Left forelimb (tissue), 1 donor: ENCODE data around the gene BEND6.

Source experiments
- DNase-seq: peaks from one replicate; pipeline ENCODE4 v3.0.0-alpha.2; 2018; ENCODE audit warnings: low spot score

The BEND6 gene

DNA sequence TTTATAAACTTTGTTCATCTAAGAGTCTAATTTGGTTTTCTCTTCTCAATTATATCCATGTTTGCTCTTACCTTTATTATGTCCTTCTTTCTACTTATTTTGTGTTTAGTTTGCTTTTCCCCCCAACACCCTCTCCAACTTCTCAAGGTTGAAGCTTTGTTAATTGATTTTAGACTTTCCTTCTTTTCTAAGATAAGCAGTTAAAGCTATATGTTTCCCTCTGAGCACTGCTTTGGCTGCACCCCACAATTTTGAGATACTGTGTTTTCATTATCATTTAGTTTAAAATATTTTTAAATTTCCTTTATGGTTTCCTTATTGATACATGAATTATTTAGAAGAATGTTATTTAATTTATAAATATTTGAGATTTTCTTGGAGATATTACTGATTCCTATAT is 13.9 kb upstream of the BEND6 start:
- DNase-seq, result no peak

DNA sequence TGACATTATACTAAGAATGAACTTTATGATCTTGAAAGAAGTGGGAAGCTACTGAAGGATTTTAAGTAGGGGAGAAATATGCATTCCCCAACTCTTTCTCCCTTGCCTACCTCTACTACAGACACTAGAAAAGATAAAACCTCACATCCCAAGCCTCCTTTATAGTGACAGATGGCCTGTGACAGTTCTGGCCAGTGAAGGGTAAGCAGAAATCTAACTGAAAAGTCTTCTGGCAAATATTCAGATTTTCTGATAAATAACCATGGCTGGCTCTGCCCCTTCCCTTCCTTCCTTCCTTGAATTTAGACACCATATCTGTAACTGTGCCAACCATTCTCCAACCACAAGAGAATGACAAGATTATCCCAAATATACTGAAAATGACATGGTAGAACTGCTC is 10.2 kb upstream of the BEND6 start:
- no peak for DNase-seq

DNA sequence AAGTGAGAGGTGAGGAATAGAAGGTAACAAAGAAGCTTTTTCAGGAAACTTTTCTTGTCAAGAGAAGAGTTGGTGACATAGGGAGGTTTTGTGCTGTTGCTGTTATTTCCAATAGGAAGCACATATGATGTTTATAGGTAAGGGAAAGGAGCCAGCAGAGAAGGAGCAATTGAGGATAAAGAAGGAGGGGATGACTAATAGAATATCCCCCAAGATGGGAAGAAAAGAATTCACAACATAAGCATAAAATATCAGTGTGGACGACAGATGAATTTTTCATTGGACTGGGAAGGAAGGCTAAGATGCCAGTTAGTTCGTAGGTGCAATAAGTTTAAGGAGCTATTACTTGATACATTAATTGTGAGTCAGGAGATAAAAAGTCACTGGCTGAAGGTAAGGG is 8.5 kb upstream of the BEND6 start:
- DNase-seq, result no peak

DNA sequence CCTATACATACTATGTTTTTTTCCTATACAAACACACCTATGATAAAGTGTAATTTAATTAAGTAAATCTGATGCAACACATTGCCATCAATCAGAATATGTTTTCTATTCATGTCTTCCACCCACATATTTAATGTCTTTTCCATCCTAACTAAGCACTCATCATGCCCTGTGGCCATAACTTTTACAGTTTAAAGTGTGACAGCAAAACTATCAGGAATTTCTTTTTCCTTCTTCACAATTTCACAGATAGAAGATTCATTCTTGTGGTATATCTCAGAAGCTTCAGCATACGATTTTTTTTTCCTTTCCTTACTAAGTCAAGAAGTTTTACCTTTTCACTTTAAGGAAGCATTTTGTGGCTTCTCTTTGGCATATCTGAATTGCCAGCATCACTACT is 7.0 kb upstream of the BEND6 start:
- DNase-seq, result no peak

DNA sequence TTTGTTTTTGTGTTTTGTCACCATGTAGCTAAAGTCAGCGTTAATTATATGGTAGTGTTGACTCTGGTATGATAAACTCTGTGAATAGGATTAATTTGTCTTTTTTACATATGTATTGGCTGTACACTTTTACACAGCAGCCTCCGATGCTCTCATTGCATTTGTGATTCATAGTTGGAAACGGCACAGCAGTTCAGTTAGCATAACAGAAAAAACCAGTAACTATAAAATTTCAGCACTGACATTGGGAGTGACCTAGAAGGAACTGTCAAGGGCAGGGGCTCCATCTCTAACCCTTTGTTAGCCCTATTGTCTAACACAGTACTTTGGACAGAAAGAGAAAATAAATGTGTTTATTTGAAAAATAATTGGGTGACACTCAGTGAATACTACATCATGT is 5.6 kb upstream of the BEND6 start:
- DNase-seq, result no peak

DNA sequence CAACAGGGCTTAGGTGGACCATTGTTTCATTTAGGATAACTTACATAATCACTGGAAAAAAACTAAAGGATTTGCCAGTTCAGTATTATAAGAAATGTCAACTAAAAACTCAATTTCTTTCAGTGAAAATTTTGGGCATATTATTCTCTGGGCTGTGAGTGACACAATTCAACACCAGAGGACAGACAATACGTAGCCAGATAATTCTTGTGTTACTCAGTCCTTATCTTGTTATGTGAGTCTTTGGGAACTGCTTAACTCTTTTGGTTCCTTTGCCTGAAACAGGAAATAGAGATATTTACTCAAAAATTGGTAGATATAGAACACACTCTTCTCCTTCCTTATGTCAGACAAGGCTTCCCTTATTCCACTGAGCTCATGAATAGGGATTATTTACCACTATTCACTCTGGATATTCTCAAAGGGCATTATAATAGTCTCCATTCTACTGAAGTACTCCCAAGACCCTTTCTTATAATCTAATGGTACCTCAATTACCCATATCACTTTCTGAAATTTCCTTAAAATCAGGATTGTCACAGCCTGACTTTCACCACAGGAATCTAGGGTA is 4.9 kb upstream of the BEND6 start:
- DNase-seq, result no peak

DNA sequence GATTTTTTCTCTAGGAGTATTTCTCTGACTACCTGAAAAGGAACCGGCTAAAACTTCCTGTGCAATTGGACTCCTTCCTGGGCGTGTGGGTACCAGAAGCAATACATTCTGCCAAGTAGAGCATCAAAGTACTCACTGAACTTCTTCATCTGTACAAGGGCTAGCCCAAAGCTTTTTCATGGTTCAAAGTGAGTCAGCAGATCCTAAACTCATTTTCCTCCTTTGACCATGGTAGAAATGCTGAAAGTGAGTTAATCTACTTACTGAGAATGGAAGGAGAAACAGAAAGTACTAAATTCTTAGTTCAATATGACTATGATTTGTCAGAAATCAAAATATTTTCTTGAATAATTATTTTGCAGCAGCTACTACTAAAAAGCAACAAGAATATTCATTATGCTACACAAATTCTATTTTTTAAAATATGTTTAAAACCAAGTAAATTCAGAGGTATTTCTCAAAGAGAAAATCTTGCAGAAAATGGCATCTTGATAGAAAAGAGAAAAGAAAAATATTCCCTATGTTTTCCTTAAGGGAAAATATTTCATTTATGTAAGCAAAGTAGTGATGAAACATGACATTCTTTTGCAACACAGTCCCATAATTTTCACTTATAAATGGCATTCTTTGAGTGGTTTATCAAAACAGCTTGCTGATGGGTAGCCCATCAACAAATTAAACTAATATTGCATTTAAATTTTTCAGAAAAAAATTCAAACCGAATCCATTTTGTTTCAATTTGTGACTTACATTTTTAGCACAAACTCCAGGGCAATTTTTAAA is 3.7 kb upstream of the BEND6 start:
- DNase-seq, result no peak

DNA sequence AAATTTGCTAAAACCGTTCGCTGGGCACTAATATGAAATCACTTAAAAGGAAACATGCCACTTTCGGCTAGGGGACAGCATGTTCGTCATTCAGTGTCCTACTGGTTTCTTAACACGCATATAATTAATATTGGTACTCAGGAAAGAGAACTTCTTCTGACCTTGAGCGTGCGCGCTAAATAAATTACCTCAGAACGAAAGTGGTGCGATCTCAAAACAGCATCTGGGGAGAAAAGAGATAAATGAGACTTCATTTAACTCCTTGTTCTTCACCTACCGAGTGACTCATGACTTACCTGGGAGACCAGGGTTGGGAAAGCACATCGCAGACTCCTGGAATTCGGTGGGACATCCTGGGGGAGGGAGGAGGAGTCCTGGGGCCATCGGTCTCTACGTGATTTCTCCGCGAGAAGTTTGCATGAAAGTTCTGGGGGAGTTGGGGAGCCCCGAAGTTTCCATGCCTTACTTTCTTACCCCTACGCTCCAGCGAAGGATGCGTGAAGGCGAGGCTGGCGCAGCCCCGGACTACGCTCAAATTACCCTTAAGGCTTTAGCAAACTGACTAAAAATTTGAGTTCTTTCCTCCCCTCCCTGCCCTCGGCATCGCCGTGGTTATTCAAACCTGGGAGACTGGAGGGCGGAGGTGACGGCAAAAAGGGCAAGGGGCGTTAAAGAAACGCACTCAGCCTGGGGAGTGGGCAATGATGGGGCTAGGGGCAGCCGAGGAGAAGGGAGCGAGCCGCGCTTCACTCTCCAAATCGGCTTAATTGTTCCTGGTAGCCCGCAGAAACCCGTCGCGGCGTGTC is 1.1 kb upstream of the BEND6 start:
- no peak for DNase-seq

DNA sequence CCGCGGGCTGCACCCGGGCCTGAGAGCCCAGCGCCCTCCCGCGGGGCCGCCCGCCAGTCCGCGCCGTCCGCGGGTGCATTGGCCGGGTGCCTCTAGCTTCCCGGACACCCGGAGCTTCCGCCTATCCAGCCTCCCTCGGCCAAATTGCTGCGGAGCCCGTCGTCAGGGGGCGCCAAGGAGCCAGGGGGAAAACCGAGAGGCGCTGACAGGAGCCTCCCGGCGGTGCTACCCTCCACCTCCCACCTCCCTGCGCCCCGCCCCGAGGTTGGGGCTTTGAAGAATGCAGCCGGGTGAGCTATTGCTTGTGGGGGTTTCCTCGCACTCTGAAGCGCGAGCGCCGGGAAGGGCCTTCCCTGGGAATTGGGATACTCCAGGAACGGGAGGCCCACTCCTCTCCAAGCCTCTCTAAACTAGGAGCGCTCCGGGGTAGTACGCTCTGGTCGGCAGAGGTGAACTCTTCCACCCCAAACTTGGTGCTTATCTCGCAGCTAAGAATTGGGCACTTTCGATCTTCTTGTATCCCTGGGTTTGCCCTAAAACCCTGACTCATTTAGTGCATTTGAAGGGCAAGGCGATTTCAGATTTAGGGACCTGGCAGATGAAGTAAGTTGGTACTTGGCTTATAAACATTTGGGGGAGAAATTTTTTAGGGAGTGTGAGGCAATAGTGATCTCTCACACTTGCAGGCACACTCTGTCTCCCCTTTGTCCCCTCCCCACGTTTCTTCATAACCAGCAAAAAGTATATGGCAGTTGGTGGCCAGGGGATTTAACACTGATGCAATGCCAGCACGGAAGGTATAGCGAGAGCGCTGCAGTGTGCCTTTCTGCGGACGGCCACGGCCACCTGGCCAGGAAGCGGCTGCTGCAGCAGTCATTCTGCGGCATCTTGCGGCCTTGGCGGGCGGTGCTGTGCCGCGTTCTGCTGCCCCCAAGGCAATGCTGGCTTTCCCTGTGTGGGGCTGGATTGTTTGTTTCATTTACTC is 556 bp downstream of the BEND6 start:
- DNase-seq, result peak; percentile 86

DNA sequence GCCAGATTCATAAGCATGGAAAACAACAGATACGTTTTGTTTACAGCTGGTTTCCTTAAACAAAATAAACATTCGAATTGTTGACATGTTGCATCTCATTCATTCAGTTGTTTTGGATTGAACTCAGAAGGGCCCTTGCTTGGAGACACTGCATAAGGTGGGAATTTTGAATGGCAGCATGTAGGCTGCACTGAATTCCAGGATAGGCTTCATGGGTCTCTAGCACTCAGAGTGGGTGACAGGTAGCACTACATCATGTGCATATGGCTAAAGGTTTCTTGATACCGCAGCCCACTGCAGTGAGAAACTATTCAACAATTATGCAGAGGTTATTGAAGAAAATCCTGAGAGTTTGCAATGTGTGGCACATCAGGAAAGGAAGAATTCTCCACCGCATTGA is 1.6 kb downstream of the BEND6 start:
- no peak for DNase-seq

DNA sequence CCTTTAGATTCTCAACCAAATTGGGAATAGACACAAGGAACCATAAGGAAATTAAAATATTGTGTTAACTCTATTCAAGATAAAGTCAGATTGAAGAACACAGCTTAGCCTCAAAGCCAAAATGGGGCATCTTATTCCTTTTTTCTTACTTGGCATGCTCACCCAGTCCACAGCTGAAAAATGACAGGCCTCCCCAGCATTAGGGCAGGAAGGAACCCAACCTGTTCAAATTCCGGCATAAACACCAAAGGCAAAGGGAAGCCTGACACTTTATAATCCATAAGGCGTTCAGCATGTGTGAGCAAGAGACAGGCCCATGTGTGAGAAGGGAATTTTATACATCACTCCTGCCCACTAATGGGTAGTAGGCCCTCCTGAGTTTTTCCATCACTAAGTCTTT is 2.9 kb downstream of the BEND6 start:
- DNase-seq, result no peak

DNA sequence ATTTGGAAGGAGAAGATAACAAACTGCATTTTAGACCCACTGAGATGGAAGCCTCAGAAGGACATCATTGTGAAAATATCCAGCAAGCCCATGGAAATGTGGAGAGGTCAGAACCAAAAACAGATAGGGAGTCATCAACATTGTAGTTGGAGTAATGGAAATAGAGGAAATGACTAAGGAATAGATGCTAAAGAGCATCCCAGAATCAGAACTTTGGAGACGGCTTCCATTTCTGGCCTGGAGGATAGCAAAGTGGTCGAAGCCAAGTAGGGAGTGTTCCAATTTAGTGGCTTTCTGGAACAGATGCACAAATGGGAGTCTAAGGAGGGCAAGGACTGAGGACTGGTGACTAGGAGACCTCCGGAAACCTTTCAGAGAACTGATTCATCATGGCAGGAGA is 3.6 kb downstream of the BEND6 start:
- no peak for DNase-seq

DNA sequence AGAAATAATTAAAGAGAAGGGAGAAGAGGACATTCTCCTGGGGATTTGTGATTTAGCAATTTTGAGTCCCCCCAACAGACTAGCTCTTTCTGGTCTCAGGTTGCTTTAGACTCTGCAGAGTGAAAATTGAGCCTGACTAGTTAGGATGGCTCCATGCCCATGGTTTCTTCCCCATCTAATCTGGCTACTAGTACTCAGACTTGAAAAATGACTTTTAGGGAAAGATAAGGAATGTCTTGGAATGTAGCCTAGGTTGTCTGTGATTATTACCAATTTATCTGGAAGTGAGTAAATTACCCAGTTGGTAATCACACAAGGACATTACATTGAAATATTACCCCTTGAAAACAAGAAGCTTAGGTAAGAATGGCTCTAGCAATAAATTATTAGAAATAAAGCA is 4.2 kb downstream of the BEND6 start:
- no peak for DNase-seq

DNA sequence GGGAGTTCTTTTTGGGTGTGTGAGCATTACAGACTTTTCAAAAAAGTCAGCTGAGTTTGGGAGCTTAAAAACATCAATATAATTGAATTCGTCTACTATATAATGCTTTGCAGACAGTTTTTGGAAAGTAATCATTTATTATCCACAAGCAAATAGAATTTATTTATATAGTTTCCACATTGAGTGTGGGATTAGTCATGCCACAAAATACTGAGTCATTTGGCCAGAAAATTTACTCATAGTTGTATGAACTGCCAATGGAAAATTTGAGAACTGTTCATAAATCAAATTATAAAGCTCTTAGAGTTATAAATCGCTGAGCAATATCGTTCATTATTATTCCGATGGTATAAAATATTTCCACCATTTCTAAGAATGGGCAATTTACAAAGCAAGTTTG is 5.0 kb downstream of the BEND6 start:
- DNase-seq, result no peak

DNA sequence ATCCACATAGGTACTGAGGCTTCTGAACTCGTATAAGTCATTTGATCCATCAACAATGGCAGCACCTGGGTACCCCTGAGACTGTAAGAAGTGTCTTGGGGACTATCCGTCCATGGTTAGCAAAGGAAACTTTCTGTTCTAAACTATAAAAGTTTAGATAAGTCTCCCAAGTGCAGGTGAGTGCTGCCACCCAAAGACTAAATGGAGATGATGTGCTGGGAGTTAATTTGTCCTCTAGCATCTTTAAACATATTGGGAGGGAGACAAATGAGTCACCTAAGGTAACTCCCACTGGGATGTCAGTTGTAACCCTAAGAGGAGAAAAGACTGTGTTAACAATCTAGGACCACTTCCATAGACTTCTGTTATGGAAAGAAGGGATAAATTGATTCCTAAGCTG is 6.2 kb downstream of the BEND6 start:
- DNase-seq, result no peak

DNA sequence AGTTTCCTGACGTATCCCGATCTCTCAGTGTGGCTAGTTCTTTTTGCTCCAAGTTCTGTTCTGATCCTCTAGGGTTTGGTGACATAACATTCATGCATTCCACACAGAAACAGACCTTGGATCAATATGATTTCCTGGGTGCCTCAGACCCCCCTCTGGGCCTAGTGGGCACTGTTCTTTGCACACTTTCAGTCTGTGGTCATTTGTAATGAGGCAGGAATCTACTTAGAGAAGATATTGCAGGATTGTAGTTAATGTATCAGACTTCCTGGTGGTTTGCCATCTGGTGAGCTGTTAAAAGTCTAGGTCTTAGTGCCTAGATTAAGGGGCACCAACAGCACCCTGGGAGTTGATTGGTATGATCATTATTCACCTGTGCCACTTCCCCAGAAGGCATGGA is 7.5 kb downstream of the BEND6 start:
- no peak for DNase-seq

DNA sequence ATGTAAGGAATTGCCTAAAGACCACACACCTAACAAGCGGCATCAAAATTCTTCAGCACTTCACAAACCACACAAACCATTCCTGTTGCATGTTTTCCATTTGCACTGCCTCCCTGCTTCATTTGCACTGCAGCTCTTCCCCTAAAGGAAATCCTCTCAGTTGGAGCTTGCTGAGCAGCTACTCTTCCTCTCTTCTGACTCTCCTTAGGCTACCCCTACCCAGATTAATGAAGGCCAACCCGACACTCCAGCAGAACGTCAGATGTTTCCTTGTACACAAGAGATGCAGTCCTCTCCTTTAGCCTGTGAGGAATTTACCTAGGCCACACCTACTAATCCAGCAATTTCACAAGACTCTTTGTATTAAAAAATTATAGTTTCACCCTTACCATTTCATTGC is 8.1 kb downstream of the BEND6 start:
- no peak for DNase-seq

DNA sequence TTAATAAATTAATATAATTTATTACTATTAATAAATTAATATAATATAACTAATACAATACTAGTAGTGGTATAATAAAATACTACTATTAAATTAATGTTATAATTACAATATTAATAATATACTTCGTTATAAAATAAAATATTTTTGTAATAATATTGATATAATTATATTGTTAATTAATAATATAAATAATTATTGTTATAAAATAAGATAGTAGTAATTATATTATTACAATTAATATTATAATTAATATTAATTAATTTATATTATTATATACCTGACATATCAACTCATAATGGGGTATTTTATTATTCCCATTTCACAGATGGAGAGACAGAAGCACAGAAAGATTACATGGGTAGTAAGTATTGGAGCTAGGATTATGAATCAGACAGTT is 8.9 kb downstream of the BEND6 start:
- DNase-seq, result no peak

DNA sequence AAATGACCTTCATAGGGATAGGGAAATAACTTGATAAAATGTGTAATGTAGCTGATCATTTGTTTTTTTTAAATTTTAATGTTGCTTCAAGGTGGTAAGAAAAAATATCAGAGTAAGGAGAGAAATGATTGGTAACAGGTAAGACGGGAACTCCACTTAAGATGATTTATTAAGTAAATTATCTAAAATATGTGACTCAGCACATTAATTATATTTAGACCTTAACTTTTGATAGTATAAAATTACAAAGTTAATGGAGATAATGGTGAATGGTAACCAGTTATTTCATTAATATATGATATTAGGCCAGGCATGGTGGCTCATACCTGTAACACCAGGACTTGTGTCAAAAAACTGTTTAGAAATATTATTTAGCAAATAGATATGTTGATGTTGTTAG is 10.2 kb downstream of the BEND6 start:
- no peak for DNase-seq

DNA sequence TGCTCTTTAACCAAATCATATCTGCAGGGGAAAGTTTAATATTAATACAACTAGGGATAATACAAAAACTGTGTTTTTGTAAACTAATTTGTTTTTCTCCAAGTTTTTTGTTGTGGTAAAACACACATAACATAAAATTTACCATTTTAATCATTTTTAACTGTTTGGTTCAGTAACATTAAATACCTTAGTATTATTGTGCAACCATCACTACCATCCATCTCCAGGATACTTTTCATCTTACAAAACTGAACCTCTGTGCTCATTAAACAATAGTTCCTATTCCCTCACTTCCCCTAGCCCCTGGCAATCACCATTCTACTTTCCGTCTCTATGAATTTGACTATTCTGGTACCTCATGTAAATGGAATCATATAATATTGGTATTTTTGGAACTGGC is 15.9 kb downstream of the BEND6 start:
- no peak for DNase-seq

DNA sequence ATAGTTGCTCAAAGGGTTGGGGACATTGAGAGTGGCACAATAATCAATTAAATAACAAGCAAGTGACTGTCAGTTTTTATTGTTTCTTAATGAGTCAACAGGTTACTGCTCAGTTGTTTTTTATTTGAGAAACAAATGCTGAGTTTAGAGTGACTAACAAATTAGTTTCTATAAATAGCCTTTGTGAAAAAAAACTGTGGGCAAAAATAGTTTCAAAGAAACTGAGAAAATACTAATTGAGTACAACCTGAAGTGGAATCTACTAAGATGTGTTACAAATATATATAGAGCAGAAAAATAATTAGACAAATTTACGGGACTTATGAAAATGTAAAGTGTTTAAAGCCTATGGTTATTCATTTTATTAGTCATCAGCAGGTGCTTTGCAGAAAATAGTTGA is 22.3 kb downstream of the BEND6 start:
- no peak for DNase-seq

DNA sequence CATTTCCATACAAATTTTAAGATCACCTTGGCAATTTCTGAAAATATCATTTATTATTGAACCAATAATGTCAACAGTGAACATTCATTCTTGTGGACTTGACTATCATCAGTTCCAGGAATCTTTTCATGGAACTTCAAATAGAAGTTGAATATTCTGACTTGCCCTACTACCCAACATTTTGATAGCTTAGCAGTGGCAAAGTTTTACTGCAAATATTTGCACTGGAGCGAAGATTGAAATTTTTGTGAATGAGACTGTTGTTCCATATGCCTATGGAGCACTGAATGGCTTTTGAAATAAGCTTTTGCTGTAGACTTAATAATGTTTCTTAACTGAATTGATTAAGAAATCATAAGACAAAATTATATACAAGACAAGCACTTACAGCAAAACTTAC is 23.6 kb downstream of the BEND6 start:
- DNase-seq, result no peak
